ENCODE measurements around the gene MAP3K20.
"Not testable (repeated sequence)": the region's sequence is repeated elsewhere in the genome, so short reads cannot be mapped to it uniquely, and the experiment has no call there.

The MAP3K20 gene

GRCh38 chr2:173075781-173076580, at the start of gene MAP3K20:
TSS of gene MAP3K20 (plus strand) at chr2:173075846. CDS start at chr2:173091032, 15,186 bp downstream.
- DNase-seq = no peak

- no peak for DNase-seq
These were observed 49.2 kb upstream of the MAP3K20 start for GRCh38 chr2:173026479-173026878.

GRCh38 chr2:173027181-173028128, 48.2 kb upstream of the MAP3K20 start:
- DNase-seq = peak; percentile 76

- DNase-seq = no peak
These were observed 47.5 kb upstream of the MAP3K20 start for GRCh38 chr2:173028141-173028540.

GRCh38 chr2:173028671-173029070, 47.0 kb upstream of the MAP3K20 start:
- no peak for DNase-seq

DNA sequence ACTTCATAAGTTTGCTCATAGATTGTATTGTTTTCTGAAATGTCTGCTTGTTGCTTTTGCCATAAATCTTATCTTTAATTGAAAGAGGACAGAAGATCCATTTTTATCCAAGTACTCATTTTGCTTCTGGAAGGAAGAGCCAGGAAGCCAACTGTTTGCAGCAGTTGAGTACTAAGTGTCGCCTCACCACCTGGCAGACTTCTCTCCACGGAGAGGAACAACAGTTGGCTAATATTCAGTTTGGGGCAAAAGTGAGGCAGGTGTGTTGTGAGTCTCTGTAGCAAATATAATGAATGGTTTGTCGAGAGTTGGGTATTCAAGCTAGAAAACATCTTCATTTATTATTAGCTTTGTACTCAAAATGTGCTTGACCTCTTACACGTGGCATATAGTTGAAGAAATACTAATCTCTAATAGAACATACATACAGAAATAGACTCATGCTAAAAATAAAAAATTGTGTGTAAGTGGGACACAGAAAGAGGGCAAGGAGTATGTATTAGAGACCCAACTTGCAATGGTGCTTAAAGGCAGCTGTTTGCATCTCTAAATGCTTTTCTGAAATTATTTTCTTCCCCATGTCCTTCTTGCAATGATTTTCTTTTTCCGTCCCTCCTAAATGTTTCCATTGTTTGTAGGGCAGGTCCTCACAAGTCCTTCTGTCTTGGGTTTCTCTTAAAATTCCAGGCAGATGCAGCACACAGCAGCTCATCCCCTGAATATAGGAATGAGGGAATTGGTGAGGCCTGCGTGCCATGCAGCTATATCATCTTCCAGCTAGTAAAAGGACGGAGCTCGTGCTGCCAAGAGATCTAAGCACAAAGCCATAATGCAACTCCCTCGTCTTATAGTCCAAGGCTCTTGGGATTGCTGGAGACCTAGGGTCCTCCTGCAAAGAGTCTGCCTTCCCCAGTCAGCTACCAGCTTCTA, 44.8 kb upstream of the MAP3K20 start:
- no peak for DNase-seq

DNA sequence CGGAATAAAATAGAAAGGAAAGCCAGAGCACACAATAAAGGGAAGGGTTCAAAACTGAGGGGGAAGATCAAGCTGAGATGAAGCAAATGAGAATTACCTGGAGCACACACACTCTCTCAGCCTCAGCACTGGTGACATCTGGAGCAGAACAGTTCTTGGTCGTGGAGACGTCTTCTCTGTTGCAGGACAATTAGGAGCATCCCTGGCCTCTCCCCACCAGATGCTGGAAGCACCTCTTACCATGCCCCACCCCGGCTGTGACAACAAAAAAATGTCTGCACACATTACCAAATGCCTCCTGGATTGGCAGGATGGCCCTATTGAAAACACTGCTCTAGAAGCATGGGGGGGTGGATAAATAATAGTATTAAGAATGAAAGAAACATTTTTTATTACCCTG, 43.6 kb upstream of the MAP3K20 start:
- DNase-seq = no peak

DNA sequence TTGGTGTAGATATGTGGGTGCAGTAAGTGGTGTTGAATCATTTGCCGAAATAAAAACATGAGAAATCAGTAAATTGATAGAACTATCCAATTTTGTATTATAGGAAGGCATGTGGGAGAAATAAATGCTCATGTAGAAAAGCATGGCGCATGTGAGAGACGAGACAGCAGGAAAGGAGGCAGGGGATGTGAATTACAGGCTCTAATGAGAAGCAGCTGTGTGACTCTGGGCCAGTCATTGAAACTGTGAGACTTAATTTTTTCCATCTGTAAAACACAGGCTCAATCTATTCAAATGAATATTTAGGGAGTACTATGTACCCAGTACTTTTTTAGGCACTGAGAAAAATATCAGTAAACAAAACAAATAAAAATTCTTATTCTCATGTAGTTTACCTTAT, 42.6 kb upstream of the MAP3K20 start:
- DNase-seq = no peak

DNA sequence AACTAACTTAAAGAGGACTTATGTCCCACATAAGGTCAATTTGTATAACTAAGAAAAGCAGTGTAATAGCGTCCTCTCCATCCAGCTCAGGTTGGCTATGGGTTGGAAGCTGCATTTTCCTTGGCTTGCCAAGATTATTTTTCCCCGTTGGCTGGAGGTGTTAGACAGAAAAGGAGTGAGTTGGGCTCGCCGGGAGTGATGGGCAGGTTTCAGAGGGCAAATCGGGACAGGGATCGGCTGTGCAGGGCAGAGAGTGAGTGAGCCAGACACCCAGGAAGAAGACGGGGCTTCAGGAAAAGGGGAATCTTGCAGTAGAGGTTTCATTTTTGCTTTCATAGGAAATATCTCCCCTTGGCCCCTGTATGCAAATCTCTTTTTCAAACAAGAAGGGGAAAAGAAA, 41.5 kb upstream of the MAP3K20 start:
- no peak for DNase-seq

DNA sequence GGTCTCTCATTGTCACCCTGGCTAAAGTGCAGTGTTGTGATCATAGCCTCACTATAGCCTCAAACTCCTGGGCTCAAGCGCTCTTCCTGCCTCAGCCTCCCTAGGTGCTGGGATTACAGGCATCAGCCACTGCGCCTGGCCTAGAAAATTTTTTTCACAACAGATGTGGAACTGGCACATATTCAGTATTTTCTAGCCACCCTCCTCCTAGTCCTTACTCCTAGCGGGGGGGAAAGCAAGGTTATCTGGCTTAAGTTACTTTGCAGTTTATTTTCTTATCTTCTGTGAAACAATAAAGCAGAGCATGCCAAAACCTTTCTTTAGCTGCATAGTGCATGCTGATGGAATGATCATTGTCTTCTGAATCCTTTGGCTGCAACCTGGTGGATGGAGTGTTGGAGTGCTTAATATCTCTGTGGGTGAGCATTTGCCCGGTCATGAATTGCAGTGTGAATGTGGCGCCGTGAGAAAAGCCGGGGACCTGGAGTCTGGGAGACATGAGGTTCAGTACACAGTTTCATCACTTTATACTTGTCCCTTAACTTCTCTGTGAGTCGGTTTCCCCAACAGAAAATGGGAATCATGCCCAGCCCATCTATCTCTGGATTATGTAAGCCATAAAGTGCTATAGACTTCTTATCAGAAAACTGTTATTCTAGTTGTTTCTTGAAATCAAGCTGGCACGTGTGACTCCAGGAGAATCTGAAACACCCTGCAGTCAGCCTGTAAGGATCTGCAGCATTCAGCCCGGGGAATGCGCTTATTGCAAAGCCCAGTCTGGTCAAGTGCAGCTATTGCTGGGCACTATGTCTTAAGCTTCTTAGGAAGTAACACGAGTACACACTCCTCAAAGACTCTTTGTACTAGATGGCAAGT, 38.2 kb upstream of the MAP3K20 start:
- no peak for DNase-seq

- not testable (repeated sequence) for DNase-seq
These were observed 37.4 kb upstream of the MAP3K20 start for GRCh38 chr2:173038257-173038656.

GRCh38 chr2:173040729-173041128, 34.9 kb upstream of the MAP3K20 start:
- DNase-seq = no peak

- no peak for DNase-seq
These were observed 32.2 kb upstream of the MAP3K20 start for GRCh38 chr2:173043476-173043875.

GRCh38 chr2:173043897-173044519, 31.6 kb upstream of the MAP3K20 start:
- no peak for DNase-seq

GRCh38 chr2:173044686-173045085, 31.0 kb upstream of the MAP3K20 start:
- no peak for DNase-seq

DNA sequence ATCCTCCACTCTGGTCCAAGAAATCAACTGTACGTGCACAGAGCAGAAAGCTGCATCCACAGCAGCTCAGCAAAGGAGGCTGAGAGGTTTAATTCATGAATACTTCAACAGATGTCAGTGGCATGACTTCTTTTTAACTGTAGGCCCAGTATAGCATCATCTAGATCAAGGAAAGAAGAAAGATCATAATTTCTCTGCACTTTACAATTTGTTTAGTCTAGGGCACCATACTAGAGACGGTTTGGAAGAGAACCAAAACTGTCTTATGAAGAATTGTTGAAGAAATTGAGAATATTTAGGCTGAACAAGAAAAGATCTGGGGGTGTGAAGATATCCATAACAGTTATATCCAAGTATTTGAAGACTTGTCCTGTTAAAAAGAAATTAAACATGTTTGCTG, 30.5 kb upstream of the MAP3K20 start:
- no peak for DNase-seq

GRCh38 chr2:173048522-173048896, 27.1 kb upstream of the MAP3K20 start:
- DNase-seq = no peak

DNA sequence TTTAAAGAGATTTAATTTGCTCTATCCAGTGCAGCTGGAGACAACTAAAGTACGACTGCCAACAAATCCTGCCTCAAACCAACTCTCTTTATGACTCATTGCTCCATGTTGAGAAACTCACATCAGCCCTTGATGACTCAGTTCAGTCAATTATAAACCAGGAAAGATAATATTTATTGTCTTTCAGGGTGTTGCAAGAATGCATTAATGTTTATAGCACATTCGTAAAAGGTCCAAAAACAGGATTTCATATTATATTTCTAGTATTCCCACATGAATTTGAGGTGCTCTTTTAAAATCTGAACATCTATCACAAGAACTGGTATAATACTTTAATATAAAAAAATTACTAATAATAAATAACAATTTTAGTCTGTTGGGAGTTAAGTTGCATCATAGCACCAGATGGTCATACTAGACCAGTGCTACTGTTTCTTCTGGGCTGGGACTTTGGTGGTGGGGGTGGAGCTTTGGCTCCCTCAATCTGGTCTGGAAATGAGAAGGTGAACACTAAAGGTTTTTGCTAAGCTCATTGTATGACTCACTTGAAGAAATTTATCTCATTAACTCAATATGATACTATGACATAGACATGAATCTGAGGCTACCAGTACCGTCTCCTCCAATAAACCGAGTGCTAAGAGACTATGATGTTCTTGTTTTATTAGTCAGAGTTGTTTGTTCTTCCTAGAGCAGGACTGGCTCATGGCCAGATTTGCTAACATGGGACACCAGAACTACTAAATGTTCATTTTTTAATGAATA, 26.6 kb upstream of the MAP3K20 start:
- DNase-seq = peak; percentile 42

GRCh38 chr2:173049831-173050230, 25.8 kb upstream of the MAP3K20 start:
- no peak for DNase-seq

DNA sequence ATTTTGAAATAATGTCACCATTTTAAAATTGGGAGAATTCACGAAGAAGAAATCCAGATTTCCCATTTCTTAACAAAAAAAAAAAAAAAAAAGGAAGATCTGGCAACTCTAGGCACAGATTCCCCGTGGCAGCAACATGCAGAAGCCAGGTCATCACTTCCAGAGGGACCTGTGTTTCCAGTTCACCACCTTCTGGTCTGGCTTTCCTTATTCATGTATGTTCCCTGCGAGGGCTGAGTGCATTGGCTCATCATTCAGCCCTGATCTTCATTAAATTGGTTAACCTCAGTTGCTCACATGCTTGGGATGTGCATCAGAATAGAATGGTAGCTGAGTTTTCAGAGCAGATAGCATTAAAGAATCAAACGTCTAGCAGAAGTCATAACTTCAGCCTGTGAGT, 25.0 kb upstream of the MAP3K20 start:
- DNase-seq = no peak
